ENCODE data around the gene TRPM4.
"Not testable (repeated sequence)": the region's sequence is repeated elsewhere in the genome, so short reads cannot be mapped to it uniquely, and the experiment has no call there.

Gene TRPM4

GRCh38 chr19:49224441-49224840, 66.8 kb downstream of the TRPM4 start:
- H3K27ac ChIP-seq (ENCODE audit: insufficient read depth, low read length, poor library complexity, severe bottlenecking); H3K27me3 ChIP-seq (replicated peaks; ENCODE audit: control insufficient read depth, insufficient read depth, low read length, poor library complexity, severe bottlenecking); H3K4me1 ChIP-seq (ENCODE audit: control insufficient read depth, insufficient read depth, low read length, poor library complexity, severe bottlenecking); H3K9me3 ChIP-seq (ENCODE audit: control insufficient read depth, low read length); DNase-seq; H3K36me3 ChIP-seq (ENCODE audit: control insufficient read depth, insufficient read depth, low read length); H3K4me3 ChIP-seq (ENCODE audit: insufficient read depth, low read depth, low read length, poor library complexity, severe bottlenecking): not testable (repeated sequence)

GRCh38 chr19:49224879-49225278, 67.3 kb downstream of the TRPM4 start:
- DNase-seq: no peak
- H3K36me3 ChIP-seq (ENCODE audit: control insufficient read depth, insufficient read depth, low read length): no peaks in the 10 kb centered on the region
- H3K27me3 ChIP-seq (replicated peaks; ENCODE audit: control insufficient read depth, insufficient read depth, low read length, poor library complexity, severe bottlenecking): no peaks in the 10 kb centered on the region
- no peaks in the 10 kb centered on the region for H3K4me1 ChIP-seq (ENCODE audit: control insufficient read depth, insufficient read depth, low read length, poor library complexity, severe bottlenecking)
- H3K27ac ChIP-seq (ENCODE audit: insufficient read depth, low read length, poor library complexity, severe bottlenecking): no peak overlapping the region
- no peaks in the 10 kb centered on the region for H3K9me3 ChIP-seq (ENCODE audit: control insufficient read depth, low read length)
- H3K4me3 ChIP-seq (ENCODE audit: insufficient read depth, low read depth, low read length, poor library complexity, severe bottlenecking): no peak overlapping the region

DNA sequence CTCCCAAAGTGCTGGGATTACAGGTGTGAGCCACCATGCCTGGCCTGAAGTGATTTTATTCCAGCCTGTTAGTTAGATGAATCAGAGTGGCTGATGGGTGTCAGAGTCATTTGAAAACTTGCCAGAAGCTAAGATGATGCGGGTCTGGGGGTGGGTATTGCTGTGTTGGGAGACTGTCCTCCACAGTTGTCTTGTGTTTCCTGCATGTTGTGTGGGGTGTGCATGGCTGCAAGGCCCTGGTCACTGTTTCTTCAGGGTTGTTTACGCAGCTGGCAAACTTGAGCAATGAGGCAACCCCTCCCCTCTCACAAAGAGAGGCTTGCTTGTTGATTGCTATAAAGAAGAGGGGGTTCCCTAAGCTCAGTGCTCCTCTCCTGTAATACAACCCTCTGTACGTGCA, 71.8 kb downstream of the TRPM4 start:
- no peak for DNase-seq
- no peak overlapping the region for H3K27ac ChIP-seq (ENCODE audit: insufficient read depth, low read length, poor library complexity, severe bottlenecking)
- H3K4me3 ChIP-seq (ENCODE audit: insufficient read depth, low read depth, low read length, poor library complexity, severe bottlenecking): no peak overlapping the region
- H3K4me1 ChIP-seq (ENCODE audit: control insufficient read depth, insufficient read depth, low read length, poor library complexity, severe bottlenecking): peaks cover 9% of the 10 kb centered on the region
- H3K9me3 ChIP-seq (ENCODE audit: control insufficient read depth, low read length): no peaks in the 10 kb centered on the region
- no peaks in the 10 kb centered on the region for H3K36me3 ChIP-seq (ENCODE audit: control insufficient read depth, insufficient read depth, low read length)
- H3K27me3 ChIP-seq (replicated peaks; ENCODE audit: control insufficient read depth, insufficient read depth, low read length, poor library complexity, severe bottlenecking): no peaks in the 10 kb centered on the region

DNA sequence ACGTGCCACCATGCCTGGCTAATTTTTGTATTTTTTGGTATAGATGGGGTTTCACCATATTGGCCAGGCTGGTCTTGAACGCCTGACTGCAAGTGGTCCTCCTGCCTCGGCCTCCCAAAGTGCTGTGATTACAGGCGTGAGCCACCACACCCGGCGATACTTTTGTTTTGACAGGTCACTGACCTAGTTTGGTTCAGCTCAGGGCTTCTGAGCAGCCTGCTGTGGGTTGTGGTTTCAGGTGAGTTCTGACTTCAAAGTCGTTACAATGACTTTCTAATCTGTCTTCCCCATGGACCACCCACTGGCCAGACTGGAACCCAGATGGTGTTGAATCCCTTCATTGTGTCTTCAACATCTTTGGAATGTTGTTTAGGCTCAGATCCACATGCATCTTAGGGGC, 73.8 kb downstream of the TRPM4 start:
- Histone ChIP-seq H3K36me3 (ENCODE audit: control insufficient read depth, insufficient read depth, low read length) (no peaks in the 10 kb centered on the region), H3K4me3 (ENCODE audit: insufficient read depth, low read depth, low read length, poor library complexity, severe bottlenecking) (no peak overlapping the region), H3K9me3 (ENCODE audit: control insufficient read depth, low read length) (no peaks in the 10 kb centered on the region), H3K27me3 (replicated peaks; ENCODE audit: control insufficient read depth, insufficient read depth, low read length, poor library complexity, severe bottlenecking) (no peaks in the 10 kb centered on the region), H3K27ac (ENCODE audit: insufficient read depth, low read length, poor library complexity, severe bottlenecking) (no peak overlapping the region), H3K4me1 (ENCODE audit: control insufficient read depth, insufficient read depth, low read length, poor library complexity, severe bottlenecking) (peaks cover 9% of the 10 kb centered on the region)
- peak in 1 of 3 donors; percentile 2 for DNase-seq

DNA sequence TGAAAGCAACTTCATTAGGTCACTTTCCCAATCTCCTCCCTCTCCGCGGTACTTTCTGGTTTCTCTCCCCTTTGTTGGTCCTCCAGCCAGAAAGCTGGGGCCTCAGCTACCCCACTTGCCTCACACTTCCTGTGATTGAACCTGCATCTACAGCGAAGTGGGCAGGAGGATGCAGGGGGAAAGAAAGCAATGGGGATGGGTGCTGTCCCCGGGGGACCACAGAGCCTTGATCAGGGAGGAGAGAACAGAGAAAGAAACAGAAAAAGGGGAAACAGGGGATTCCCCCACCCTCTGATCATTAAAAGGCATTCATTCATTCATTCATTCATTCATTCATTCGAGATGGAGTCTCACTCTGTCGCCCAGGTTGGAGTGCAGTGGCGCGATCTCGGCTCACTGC, 74.2 kb downstream of the TRPM4 start:
- Histone ChIP-seq H3K4me1 (ENCODE audit: control insufficient read depth, insufficient read depth, low read length, poor library complexity, severe bottlenecking) (peaks cover 9% of the 10 kb centered on the region), H3K36me3 (ENCODE audit: control insufficient read depth, insufficient read depth, low read length) (no peaks in the 10 kb centered on the region), H3K9me3 (ENCODE audit: control insufficient read depth, low read length) (no peaks in the 10 kb centered on the region), H3K27me3 (replicated peaks; ENCODE audit: control insufficient read depth, insufficient read depth, low read length, poor library complexity, severe bottlenecking) (no peaks in the 10 kb centered on the region), H3K27ac (ENCODE audit: insufficient read depth, low read length, poor library complexity, severe bottlenecking) (no peak overlapping the region), H3K4me3 (ENCODE audit: insufficient read depth, low read depth, low read length, poor library complexity, severe bottlenecking) (no peak overlapping the region)
- DNase-seq: no peak

DNA sequence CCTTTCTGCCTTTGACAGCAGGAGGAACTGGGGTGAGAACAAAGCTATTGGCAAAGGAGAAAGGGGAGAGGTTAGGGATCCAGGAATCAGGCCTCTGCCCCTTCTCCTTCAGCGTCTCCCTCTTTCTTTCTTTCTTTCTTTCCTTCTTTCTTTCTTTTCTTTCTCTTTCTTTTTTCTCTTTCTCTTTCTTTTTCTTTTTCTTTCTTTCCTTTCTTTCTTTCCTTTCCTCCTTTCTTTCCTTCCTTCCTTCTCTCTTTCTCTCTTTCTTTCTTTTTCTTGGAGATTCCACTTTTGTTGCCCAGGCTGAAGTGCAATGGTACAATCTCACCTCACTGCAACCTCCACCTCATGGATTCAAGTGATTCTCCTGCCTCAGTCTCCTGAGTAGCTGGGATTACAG, 75.6 kb downstream of the TRPM4 start:
- Histone ChIP-seq H3K27me3 (replicated peaks; ENCODE audit: control insufficient read depth, insufficient read depth, low read length, poor library complexity, severe bottlenecking) (no peaks in the 10 kb centered on the region), H3K4me3 (ENCODE audit: insufficient read depth, low read depth, low read length, poor library complexity, severe bottlenecking) (no peak overlapping the region), H3K4me1 (ENCODE audit: control insufficient read depth, insufficient read depth, low read length, poor library complexity, severe bottlenecking) (peaks cover 9% of the 10 kb centered on the region), H3K27ac (ENCODE audit: insufficient read depth, low read length, poor library complexity, severe bottlenecking) (no peak overlapping the region), H3K9me3 (ENCODE audit: control insufficient read depth, low read length) (no peaks in the 10 kb centered on the region), H3K36me3 (ENCODE audit: control insufficient read depth, insufficient read depth, low read length) (no peaks in the 10 kb centered on the region)
- DNase-seq: no peak

GRCh38 chr19:49241769-49242168, 84.2 kb downstream of the TRPM4 start:
- Histone ChIP-seq H3K9me3 (ENCODE audit: control insufficient read depth, low read length) (no peaks in the 10 kb centered on the region), H3K4me1 (ENCODE audit: control insufficient read depth, insufficient read depth, low read length, poor library complexity, severe bottlenecking) (no peaks in the 10 kb centered on the region), H3K27ac (ENCODE audit: insufficient read depth, low read length, poor library complexity, severe bottlenecking) (no peak overlapping the region), H3K27me3 (replicated peaks; ENCODE audit: control insufficient read depth, insufficient read depth, low read length, poor library complexity, severe bottlenecking) (no peaks in the 10 kb centered on the region), H3K4me3 (ENCODE audit: insufficient read depth, low read depth, low read length, poor library complexity, severe bottlenecking) (no peak overlapping the region), H3K36me3 (ENCODE audit: control insufficient read depth, insufficient read depth, low read length) (no peaks in the 10 kb centered on the region)
- DNase-seq: no peak

DNA sequence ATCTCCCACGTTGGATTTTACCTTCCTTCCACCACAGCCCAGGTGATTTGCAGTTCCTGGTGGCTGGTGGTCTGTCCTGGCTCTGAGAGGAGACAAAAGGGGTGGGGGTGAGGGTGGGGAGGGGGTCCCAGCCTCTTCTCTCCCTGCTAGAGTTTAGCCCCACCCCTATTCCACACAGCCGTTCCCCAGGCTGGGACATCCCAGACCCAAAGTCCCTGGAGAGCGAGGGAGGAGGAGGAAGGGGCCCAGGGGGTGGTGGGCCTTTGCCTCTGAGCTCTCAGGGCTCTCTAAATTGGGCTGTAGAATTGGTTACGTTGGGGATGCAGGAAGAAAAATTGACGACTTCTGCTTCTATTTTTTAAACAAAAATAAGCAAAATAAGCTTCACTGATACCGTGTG, 85.5 kb downstream of the TRPM4 start:
- H3K27me3 ChIP-seq (replicated peaks; ENCODE audit: control insufficient read depth, insufficient read depth, low read length, poor library complexity, severe bottlenecking): no peaks in the 10 kb centered on the region
- no peak for DNase-seq
- H3K36me3 ChIP-seq (ENCODE audit: control insufficient read depth, insufficient read depth, low read length): no peaks in the 10 kb centered on the region

GRCh38 chr19:49243726-49244125, 86.1 kb downstream of the TRPM4 start:
- Histone ChIP-seq H3K9me3 (ENCODE audit: control insufficient read depth, low read length) (no peaks in the 10 kb centered on the region), H3K36me3 (ENCODE audit: control insufficient read depth, insufficient read depth, low read length) (no peaks in the 10 kb centered on the region), H3K4me3 (ENCODE audit: insufficient read depth, low read depth, low read length, poor library complexity, severe bottlenecking) (no peak overlapping the region), H3K27me3 (replicated peaks; ENCODE audit: control insufficient read depth, insufficient read depth, low read length, poor library complexity, severe bottlenecking) (no peaks in the 10 kb centered on the region), H3K4me1 (ENCODE audit: control insufficient read depth, insufficient read depth, low read length, poor library complexity, severe bottlenecking) (no peaks in the 10 kb centered on the region), H3K27ac (ENCODE audit: insufficient read depth, low read length, poor library complexity, severe bottlenecking) (no peak overlapping the region)
- DNase-seq: no peak

More for the DNA sequence above, 85.5 kb downstream of the TRPM4 start:
- H3K9me3 ChIP-seq (ENCODE audit: control insufficient read depth, low read length): no peaks in the 10 kb centered on the region
- no peak overlapping the region for H3K27ac ChIP-seq (ENCODE audit: insufficient read depth, low read length, poor library complexity, severe bottlenecking)
- H3K4me1 ChIP-seq (ENCODE audit: control insufficient read depth, insufficient read depth, low read length, poor library complexity, severe bottlenecking): no peaks in the 10 kb centered on the region
- H3K4me3 ChIP-seq (ENCODE audit: insufficient read depth, low read depth, low read length, poor library complexity, severe bottlenecking): no peak overlapping the region

- no peaks in the 10 kb centered on the region for H3K36me3 ChIP-seq (ENCODE audit: control insufficient read depth, insufficient read depth, low read length)
- DNase-seq: no peak
- H3K27me3 ChIP-seq (replicated peaks; ENCODE audit: control insufficient read depth, insufficient read depth, low read length, poor library complexity, severe bottlenecking): no peaks in the 10 kb centered on the region
- H3K4me1 ChIP-seq (ENCODE audit: control insufficient read depth, insufficient read depth, low read length, poor library complexity, severe bottlenecking): no peaks in the 10 kb centered on the region
- no peak overlapping the region for H3K27ac ChIP-seq (ENCODE audit: insufficient read depth, low read length, poor library complexity, severe bottlenecking)
- no peaks in the 10 kb centered on the region for H3K9me3 ChIP-seq (ENCODE audit: control insufficient read depth, low read length)
- no peak overlapping the region for H3K4me3 ChIP-seq (ENCODE audit: insufficient read depth, low read depth, low read length, poor library complexity, severe bottlenecking)
These were observed 86.7 kb downstream of the TRPM4 start for GRCh38 chr19:49244256-49244655.

DNA sequence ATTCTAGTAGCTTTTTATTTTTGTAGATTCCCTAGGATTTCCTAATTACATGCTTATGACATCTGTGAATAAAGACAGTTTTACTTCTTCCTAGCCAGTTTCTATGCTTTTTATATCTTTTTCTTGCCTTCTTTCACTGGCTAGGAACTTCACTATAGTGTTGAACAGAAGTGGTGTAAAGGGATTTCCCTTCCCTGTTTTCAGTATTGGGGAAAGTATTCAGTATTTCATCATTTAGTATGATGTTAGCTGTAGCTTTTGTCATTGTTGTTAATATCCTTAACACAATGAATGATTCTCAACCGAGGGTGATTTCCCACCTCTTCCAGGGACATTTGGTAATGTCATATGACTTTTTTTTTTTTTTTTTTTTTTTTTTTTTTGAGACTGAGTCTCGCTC, 90.1 kb downstream of the TRPM4 start:
- no peak overlapping the region for H3K4me3 ChIP-seq (ENCODE audit: insufficient read depth, low read depth, low read length, poor library complexity, severe bottlenecking)
- H3K27ac ChIP-seq (ENCODE audit: insufficient read depth, low read length, poor library complexity, severe bottlenecking): no peak overlapping the region
- H3K9me3 ChIP-seq (ENCODE audit: control insufficient read depth, low read length): no peaks in the 10 kb centered on the region
- no peaks in the 10 kb centered on the region for H3K27me3 ChIP-seq (replicated peaks; ENCODE audit: control insufficient read depth, insufficient read depth, low read length, poor library complexity, severe bottlenecking)
- H3K36me3 ChIP-seq (ENCODE audit: control insufficient read depth, insufficient read depth, low read length): no peaks in the 10 kb centered on the region
- H3K4me1 ChIP-seq (ENCODE audit: control insufficient read depth, insufficient read depth, low read length, poor library complexity, severe bottlenecking): no peaks in the 10 kb centered on the region
- no peak for DNase-seq
